ENCODE data around the gene DEFB123. TPM values are rescaled to one million over a fixed set of nuclear protein-coding genes. Genes with fewer than 3 reads are reported as not detected.
"Not testable (repeated sequence)": the region's sequence is repeated elsewhere in the genome, so short reads cannot be mapped to it uniquely, and the experiment has no call there.

DEFB123 gene
- total RNA-seq (2014; rRNA removed; shearing (Covaris generic)): not detected in 2 replicates

GRCh38 chr20:31440012-31440659 lies at the start of gene DEFB123:
DEFB123 (plus strand) TSS chr20:31440632; CDS start chr20:31440699, 67 bp downstream.
- DNase-seq (ENCODE audit: low read depth): no peak

GRCh38 chr20:31392836-31393235 lies 47.6 kb upstream of the DEFB123 start:
- DNase-seq (ENCODE audit: low read depth): no peak

GRCh38 chr20:31394900-31395299 lies 45.5 kb upstream of the DEFB123 start:
- no peak for DNase-seq (ENCODE audit: low read depth)

- no peak for DNase-seq (ENCODE audit: low read depth)
Observed at GRCh38 chr20:31403886-31404285, 36.5 kb upstream of the DEFB123 start.

GRCh38 chr20:31406115-31406514 lies 34.3 kb upstream of the DEFB123 start, which contains the start of gene DEFB121:
DEFB121 (minus strand) TSS chr20:31406215; CDS start chr20:31406152, 63 bp downstream.
- DNase-seq (ENCODE audit: low read depth): no peak

DNA sequence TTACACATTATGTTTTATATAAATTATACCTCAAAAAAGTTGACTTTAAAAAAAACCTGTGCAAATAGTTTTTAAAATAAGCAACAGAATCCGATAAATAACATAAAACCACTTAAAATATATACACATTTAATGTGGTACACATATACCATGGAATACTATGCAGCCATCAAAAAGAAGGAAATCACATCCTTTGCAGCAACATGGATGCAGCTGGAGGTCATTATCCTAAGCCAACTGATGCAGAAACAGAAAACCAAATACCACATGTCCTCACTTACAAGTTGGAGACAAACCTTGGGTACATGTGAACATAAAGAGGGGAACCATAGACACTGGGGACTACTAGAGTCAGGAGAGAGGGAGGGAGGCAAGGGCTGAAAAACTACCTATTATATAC lies 30.4 kb upstream of the DEFB123 start:
- no peak for DNase-seq (ENCODE audit: low read depth)

DNA sequence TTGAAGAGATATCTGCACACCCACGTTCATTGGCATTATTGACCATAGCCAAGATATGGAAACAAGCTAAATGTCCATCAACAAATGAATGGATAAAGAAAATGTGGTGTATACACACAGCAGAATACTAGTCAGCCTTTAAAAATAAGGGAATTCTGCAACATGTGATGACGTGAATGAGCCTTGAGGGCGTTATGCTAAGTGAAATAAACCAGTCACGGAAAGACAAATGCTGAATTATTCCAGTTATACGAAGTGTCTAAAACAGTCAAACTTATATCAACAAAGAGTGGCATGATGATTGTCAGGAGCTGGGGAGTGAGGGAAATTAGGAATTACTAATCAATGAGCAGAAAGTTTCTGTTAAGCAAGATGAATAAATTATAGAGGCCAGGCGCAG lies 26.1 kb upstream of the DEFB123 start:
- no peak for DNase-seq (ENCODE audit: low read depth)

GRCh38 chr20:31415653-31416052 lies 24.8 kb upstream of the DEFB123 start:
- DNase-seq (ENCODE audit: low read depth): no peak

DNA sequence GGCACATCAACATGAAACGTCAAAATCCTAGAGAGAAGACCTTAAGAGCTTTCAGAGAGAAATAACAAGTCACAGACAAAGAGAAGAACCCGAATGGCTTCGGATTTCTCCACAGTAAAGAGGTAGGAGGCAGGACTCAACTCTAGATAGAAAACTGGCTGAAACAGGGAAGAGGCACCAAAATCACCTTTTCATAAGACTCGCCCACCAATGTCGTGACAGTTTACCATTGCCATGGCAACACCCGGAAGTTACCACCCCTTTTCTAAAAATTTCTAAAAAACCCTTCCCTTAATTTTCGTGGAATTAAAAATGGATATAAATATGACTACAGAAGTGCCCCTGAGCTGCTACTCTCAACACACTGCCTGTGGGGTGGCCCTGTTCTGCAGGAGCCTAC lies 22.1 kb upstream of the DEFB123 start:
- no peak for DNase-seq (ENCODE audit: low read depth)

- DNase-seq (ENCODE audit: low read depth): no peak
Observed at GRCh38 chr20:31425797-31426196, 14.6 kb upstream of the DEFB123 start.

DNA sequence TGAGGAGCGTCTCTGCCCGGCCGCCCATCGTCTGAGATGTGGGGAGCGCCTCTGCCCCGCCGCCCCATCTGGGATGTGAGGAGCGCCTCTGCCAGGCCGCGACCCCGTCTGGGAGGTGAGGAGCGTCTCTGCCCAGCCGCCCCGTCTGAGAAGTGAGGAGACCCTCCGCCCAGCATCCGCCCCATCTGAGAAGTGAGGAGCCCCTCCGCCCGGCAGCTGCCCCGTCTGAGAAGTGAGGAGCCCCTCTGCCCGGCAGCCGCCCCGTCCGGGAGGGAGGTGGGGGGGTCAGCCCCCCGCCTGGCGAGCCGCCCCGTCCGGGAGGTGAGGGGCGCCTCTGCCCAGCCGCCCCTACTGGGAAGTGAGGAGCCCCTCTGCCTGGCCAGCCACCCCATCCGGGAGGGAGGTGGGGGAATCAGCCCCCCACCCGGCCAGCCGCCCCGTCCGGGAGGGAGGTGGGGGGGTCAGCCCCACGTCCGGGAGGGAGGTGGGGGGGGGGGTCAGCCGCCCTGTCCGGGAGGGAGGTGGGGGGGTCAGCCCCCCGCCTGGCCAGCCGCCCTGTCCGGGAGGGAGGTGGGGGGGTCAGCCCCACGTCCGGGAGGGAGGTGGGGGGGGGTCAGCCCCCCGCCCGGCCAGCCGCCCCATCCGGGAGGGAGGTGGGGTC lies 13.4 kb upstream of the DEFB123 start:
- not testable (repeated sequence) for DNase-seq (ENCODE audit: low read depth)

GRCh38 chr20:31427576-31427975 lies 12.9 kb upstream of the DEFB123 start:
- DNase-seq (ENCODE audit: low read depth): not testable (repeated sequence)

DNA sequence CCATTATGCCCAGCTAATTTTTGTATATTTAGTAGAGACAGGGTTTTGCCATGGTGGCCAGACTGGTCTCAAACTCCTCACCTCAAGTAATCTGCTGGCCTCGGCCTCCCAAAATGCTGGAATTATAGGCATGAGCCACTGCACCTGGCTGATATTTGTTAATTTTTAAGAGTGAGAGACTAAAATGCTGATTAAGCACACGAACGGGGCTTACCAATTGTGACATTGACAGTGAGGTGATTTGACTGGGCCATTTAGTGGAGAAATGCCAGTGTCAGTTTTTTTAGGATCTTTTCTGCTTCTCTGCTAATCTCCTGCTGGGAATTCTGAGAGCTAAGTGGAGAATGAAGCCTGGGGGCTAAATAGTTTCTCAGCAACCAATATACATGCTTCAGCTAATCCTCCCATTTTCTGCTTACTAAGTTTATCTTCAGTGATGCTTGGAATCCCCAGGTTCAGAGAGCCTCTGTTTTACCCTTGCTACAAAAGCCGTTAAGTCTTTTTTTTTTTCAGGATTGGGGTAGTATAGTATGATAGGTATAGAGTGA lies 9.8 kb upstream of the DEFB123 start:
- DNase-seq (ENCODE audit: low read depth): peak; percentile 35

DNA sequence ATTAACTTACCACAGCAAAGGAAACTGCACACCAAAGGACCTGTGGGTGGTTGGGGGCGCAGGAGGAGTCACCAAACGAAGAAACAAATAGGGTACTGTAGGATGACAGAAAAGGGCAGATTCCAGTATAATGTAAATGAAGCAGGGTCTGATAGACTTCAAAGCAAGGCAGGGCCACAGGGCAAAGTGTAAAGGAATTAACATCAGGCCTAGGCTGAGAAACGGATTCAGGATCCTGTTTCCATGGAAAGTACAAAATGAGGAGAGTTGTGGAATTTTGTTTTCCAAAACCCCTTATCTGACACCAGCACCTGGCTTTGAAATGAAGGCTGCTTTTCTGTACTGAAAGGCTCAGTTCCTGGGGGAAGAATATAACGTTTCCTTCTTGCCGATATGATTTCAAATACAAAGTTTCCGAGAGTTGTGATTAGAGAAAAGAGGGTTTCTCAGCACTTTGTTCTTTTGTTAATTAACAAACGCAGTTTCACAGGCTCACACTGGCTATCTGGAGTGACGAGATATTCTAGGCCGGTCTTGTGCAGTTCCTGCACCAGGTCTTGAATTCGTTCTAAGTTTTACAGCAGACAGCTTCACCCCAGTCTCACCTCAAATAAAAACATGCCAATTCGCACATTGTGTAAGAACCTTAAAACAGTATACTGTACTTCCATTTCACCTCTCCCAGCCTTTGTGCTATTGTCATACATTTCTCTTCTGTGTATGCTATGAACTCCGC lies 5.8 kb downstream of the DEFB123 start:
- DNase-seq (ENCODE audit: low read depth): no peak

- no peak for DNase-seq (ENCODE audit: low read depth)
Observed at GRCh38 chr20:31449511-31450414, 9.3 kb downstream of the DEFB123 start.

GRCh38 chr20:31452575-31452974 lies 12.1 kb downstream of the DEFB123 start:
- no peak for DNase-seq (ENCODE audit: low read depth)

- no peak for DNase-seq (ENCODE audit: low read depth)
Observed at GRCh38 chr20:31454361-31454760, 13.9 kb downstream of the DEFB123 start.

DNA sequence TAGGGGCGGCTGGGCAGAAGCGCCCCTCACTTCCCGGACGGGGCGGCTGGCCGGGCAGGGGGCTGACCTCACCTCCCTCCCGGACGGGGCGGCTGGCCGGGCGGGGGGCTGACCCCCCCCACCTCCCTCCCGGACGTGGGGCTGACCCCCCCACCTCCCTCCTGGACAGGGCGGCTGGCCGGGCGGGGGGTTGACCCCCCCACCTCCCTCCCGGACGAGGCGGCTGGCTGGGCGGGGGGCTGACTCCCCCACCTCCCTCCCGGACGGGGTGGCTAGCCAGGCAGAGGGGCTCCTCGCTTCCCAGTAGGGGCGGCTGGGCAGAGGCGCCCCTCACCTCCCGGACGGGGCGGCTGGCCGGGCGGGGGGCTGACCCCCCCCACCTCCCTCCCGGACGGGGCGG lies 30.5 kb downstream of the DEFB123 start:
- DNase-seq (ENCODE audit: low read depth): not testable (repeated sequence)

GRCh38 chr20:31472395-31473330 lies 32.2 kb downstream of the DEFB123 start:
- DNase-seq (ENCODE audit: low read depth): peak; percentile 52

Measured in RPMI7951 (cell line).